IPS DF 4.7 (cell line): ENCODE measurements around the gene CARMIL3.

Experiments used
- DNase-seq: peaks from one replicate; pipeline ENCODE4 v3.0.0-alpha.2; 2013; ENCODE audit warnings: low spot score; ENCODE audit errors: extremely low read depth

CARMIL3 gene

DNA sequence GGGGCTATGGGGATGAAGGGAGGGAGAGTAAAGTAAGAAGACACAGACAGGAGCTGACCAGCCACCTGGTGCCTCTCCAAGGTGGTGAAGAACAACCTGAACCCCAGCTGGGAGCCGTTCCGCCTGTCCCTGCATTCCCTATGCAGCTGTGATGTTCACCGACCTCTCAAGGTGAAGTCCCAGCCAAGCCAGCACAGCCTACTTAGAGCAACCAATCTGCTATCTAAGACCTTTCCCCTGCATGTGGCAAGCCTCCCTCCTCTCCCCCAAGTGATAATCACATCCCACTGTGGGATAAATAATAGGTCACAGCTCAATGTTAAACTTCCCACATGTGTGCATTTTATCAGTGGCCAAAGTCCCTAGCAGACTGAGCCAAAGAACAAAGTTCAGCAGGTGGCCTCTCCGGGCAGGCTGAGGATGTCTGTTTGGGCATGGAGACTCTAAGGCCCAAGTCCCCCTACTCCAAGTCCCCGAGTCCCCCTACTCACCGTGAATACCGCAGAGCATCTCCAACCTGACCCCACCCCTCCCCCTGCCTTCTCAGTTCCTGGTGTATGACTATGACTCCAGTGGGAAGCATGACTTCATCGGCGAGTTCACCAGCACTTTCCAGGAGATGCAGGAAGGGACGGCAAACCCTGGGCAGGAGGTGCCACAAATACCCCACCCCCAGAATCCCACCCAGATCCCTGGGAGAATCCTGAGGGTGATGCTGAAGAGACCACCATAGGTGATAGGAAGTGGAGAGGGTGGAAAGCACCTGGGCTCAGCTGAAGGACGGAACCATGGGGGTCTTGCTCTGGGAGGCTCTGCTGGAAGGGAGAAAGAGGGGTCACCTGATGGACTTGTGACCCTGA is 23.0 kb downstream of the CARMIL3 start:
- no peak for DNase-seq

DNA sequence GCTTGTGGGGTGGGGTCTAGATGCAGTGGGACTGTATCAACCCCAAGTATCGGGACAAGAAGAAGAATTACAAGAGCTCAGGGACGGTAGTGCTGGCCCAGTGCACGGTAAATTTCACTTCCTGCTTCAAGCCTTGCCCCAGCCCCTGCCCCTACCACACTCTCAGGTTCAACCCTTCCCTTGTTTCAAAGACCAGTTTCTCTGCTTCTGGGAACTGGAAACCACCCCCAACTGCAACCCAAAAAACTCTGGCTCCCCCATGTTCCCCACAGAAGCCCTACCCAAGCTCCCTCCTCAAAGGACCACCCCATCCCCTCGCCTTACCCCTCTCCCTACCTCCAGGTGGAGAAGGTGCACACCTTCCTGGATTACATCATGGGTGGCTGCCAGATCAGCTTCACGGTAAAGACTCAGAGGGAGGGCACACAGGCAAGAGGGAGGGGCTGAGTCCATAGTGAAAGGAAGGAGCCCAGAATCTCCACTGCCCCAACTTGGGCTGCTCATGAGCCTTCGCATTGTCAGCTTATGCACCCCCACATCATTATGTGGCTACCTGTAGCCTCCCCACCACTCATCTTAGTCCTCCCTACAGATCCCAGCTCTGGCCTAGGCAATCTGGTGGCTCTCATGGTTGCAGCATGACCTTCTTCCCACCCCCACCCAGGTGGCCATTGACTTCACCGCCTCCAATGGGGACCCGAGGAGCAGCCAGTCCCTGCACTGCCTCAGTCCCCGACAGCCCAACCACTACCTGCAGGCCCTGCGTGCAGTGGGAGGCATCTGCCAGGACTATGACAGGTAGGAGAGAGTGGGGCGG is 23.9 kb downstream of the CARMIL3 start:
- no peak for DNase-seq

DNA sequence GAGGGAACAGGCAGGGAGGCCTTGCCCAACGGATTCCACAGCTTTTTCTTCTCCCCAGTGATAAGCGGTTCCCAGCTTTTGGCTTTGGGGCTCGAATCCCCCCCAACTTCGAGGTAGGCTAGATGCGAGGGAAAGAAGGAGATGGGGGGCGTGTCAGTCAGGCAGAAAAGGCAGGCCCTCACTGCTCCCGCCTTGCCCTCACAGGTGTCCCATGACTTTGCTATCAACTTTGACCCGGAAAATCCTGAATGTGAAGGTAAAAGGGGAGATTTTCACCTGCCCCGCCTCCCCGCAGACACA is 24.4 kb downstream of the CARMIL3 start:
- no peak for DNase-seq

DNA sequence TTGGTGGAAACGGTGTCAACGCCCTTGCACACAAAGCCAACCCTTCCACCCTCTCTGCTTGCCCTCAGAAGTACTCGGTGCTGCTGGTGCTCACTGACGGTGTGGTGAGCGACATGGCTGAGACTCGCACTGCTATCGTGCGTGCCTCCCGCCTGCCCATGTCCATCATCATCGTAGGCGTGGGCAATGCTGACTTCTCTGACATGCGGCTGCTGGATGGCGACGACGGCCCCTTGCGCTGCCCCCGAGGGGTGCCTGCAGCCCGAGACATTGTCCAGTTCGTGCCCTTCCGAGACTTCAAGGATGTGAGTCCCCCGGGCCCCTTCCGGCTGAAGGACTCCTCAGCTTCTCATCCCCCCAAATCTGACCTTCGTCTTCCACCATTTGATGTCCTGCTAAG is 25.3 kb downstream of the CARMIL3 start:
- DNase-seq = no peak

DNA sequence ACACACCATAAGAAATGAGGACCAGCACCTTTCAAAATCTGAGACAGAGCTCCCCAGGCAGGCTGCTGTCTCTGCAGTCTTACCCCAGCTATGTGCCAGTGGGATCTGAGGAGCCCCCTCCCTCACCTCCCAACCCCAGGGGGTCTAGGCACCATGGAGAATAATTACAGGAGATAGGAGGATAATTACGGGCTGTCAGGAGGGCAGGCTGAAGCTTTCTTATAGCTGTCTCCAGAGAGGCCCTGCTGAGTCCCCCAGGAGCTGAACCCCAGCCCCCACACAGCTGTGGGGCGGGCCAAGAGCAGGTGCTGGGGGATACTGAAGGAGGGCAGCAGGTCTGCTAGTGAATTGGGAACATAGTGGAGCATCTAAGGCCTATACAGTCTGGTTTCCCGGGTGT is 26.3 kb downstream of the CARMIL3 start:
- no peak for DNase-seq

DNA sequence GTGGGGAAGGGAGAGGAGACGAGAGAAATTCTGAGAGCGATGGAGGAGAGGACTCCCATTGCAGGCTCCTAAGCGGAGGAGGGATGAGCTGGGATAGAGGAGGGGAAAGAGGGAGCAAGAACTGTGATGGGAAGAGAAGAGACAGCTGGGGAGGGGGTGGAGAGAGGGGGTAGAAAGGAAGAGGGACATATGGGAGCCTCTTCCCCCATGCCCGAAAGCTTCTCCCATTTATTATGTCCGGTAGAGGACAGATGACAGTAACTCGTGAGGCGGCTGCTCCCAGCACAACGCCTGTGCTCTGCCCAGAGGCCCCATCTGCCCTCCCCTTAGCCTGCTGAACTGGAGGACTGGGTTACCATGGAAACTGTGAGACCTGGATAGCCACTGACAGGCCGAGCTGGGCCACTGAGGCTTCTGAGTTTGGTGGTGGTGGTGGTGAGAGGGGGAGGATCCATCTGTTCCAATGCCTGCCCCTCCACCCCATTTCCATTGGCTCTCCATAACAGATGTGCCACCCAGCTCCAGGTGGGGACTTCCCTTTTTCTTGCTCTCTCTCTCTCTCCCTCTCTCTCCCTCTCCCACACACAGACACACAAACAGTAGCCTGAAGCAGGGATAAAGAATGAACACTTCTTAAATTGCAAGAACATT is 27.8 kb downstream of the CARMIL3 start:
- no peak for DNase-seq

DNA sequence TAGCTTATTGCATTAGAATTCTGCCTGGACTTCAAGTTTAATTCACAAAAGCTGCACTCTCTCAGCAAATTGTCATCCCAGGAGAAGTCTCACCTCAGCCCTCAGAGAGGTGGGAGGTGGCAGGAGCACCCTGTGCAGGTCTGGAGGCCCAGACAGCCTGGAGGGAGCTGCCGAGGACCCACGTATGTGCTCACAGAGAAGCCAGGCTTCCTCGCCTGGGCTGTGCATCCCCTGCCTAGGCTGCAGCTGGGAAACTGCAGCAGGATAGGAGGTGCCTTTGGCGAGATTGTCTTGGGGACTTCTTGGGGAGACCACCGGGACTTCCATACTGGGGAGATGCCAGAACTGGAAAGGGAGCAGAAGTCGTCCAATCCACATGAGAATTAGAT is 28.3 kb downstream of the CARMIL3 start:
- DNase-seq = no peak

DNA sequence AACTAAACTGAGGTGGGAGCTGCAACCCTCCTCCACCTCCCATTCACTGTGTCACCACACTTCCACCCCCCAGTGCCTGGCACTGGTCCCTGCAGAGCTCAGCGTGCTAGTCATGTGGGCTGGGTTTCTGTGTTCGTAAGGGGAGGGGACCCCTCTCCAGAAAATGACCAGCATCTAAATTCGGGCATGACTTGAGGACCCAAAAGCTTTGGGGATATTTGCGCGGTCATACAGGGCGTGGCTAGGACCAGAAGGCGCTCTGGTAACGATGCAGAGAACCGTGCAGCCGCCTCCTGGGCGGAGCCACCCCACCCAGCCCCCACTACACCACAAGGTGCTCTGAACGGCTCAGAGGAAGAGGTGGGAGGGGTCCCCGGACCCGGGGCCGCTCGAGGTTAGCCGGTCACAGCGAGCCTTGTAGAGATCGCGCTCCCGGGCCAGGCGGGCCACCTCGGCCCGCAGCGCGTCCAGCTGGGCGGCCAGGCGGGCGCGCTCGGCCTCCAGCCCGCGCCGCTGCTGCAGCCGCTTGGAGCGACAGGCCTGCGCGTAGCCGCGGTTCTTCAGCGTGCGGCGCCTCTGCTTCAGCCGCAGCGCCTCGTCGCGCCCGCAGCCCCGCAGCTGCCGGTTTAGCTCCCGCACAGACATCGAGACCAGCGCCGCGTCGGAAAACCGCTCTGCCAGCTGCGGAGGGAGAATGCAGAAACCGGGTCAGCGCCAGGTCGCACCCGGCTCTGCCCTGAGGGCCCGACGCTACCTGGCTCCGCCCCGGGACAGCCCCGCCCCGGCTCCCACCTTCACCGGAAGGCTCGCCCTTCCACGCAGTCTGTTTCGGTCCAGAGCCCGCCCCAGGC is 29.3 kb downstream of the CARMIL3 start:
- no peak for DNase-seq

DNA sequence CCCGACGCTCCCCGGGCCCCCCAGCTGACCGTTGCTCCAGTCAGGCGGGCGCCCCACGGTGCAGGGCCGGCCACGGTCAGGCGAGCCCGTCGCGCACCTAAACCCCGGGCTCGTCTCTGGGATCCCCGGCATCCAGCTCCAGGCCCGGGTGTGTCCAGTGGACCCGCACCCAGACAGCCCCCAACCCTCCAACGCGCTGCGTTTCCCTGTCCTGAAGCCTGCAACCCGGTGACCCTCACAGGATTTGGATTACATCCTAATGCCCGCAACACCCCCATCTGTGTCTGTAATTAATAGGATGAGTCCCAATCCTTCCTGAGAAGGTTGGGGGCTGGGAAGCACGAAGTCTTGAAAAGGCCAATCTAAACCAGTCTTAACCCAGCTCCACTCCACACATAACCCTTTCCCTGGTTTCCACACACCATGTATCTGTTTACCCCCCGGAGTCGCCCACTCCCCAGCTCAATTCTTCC is 30.0 kb downstream of the CARMIL3 start:
- DNase-seq = no peak

DNA sequence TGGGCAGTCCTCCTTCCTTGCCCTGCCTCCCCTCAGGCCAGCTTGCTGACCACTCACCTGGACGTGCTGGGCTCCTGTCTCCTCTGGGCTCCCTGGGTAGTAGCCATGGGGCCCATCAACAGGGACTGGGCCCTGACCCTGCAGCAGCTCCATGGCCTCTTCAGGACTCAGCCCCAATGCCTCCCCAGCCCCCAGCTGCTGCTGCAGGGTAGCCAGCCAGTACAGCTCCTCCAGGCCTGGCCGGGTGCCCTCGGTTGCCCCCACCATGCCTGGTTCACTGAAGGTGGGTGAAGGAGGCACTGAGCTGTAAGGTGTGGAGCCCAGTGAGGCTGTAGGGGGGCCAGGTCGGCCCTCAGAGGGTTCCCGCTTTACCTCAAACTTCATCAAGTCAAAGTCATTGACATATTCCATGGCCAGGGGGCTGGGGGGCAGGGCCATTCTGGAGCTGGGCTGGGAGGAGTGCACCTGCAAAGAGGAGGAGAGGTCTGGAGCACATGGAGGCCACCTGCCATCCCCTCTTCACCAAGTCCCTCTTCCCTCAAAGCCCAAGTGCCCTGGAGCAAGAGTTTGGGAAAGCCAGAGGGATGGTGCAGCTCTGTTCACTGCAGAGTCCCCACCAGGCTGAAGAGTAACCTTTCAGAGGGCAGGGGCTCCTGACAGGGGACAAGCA is 30.7 kb downstream of the CARMIL3 start:
- no peak for DNase-seq

DNA sequence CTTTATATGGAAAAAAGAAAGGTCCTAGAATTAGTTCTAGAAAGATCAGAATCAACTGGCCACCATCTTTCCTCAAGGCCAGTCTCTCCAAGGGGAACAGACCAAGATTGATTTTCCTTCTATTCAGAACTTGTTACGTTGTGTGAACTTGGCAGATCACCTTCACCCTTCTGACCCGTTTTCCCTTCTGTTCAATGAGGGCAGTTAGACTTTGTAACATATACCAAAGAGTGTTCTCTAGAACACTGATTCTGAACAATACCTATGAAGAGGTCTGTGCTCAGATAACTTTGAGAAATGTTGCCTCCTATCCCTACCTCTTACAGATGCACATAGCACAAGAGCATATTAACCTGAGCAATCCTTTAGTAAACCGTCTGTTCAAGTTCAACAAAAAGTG is 31.7 kb downstream of the CARMIL3 start:
- DNase-seq = no peak

DNA sequence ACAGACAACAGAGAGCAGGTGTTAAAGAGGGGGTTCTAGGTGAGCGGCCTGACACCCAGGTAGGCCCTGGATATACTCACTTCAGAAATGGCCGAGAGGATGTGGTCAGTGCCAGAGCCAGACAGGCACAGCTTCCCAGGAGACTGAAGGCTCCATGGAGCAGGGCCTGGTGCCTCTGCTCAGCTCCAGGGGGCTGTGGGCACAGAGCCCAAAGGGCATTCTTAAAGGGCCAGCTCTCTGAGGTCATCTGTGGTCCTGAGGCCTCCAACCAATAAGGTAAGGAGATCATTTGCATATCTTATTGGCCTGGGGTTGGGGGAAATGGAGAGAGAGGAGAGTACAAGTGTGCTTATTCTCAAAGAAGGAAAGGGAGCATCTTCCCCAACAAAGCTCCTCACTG is 32.6 kb downstream of the CARMIL3 start:
- no peak for DNase-seq

DNA sequence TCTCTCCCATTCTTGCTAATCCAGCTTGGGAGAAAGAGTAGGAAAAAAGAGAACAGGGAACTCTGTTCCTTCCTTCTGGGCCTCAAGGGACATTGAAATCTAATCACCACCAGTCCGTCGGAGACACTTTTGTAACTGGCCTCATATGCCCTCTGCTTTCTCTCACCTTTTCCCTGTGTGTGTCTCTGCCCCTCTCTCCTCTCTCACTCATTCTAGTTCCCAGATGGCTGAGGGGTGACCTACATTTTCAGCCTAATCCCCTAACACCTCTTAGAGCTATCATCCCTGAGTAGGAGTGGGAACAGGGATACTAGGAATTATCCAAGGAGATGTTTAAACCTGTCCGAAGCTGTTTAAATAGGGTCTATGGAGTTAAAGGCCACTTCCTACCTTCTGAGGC is 33.4 kb downstream of the CARMIL3 start:
- no peak for DNase-seq

DNA sequence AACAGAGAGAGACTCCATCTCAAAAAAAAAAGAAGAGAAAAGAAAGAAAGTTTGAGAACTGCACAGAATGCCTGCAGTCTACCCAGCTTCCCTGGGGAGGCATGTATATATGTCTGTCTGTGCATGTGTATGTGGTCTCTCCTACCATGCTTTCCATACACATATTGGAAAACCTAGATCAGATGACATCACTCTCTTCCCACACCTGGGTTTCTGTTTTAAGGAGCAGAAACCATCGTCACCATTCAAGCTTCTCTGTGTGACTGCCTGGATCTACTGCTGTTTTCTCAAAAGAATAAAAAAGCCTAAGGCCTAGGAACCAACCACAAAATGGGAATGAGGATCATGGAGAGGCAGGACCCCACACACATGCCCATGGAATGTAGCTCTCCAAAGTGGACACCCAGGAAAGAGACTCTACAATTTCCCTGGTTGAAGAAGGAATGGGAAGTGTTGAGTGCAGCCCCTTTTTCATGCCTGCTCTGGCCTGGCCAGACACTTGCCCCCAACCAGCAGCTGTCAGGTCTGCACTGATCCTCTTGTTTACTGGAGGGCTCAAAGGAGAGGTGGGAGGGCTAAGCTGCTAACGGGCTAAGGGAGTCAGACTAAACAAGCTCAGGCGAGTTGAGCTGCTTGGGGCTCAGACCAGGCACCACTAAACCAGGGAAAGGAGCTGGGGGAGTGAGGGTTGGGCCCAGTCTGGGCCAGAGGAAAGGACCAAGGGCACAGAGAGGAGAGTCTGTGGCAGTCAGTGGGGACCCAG is 34.6 kb downstream of the CARMIL3 start:
- no peak for DNase-seq

DNA sequence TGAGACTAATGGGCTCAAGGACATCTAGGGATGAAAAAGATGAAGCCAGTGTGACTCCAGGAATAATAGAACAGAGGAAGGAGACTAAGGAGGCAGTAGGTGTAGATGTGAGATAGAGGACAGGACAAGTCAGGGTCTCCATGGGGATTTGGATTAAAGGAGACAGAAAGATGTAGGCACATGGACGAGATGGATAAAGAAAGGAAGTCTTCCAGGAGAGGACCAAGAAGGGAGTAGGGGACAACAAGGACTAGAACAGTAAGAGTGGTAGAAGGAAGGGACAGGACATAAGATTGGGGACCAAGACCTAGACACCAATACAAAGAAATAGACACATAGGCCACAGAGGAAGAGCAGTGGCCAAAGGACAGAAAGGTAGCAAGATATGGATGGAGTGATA is 35.2 kb downstream of the CARMIL3 start:
- no peak for DNase-seq

DNA sequence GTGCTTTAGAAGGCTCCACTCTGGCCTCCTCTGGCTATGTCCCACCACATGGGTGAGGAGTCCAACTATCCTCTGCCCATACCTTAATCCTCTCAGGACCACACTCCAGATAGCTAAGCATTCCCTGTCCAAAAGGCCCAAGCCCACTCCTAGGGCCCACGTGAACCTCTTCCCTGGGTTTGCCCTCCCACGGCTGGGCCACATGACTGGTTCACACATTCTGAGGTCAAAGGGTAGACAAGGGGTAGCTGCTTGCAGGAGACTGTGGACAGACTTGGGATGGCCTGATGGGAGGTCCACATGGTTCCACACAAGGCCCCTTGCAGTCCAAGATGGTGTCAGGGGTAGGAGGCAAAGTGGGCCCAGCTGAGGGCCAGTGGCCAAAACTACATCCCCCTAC is 36.3 kb downstream of the CARMIL3 start:
- DNase-seq = no peak

DNA sequence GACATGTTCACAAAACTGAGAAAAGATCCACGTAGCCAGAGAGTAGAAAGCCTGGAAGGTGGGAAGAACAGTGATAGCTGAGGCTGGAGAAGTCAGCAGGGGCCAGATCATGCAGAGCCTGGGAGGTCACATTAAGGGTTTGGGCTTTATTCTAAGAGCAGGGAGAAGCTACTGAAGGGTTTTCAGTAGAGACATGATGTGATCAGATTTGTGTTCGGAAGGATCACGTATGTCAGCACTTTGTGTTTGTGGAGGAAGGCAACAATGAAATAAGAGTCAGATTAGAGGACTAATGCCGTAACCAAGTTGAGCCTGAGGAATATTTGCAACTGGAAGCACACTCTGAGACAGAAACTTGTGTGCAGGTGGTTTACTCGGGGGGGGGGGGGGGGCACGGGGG is 38.1 kb downstream of the CARMIL3 start:
- DNase-seq = no peak

DNA sequence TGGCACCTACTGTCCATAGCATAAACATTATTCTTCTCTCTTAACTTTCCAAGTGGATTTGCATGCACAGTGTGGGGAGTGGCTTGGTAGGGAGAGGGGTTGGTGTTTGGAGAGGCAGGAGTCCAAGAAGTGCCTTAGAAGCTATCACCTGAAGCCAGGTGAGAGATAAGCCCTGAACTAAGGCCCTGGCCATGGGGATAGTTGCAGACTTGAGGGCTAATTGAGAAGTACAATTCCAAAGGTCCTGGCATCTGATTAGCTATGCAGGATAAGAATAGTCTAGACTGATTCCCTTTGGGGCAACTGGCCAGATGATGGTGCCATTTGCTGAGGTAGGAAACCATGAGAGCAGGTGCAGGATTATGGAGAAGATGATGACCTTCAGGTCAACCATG is 40.3 kb downstream of the CARMIL3 start:
- DNase-seq = no peak

DNA sequence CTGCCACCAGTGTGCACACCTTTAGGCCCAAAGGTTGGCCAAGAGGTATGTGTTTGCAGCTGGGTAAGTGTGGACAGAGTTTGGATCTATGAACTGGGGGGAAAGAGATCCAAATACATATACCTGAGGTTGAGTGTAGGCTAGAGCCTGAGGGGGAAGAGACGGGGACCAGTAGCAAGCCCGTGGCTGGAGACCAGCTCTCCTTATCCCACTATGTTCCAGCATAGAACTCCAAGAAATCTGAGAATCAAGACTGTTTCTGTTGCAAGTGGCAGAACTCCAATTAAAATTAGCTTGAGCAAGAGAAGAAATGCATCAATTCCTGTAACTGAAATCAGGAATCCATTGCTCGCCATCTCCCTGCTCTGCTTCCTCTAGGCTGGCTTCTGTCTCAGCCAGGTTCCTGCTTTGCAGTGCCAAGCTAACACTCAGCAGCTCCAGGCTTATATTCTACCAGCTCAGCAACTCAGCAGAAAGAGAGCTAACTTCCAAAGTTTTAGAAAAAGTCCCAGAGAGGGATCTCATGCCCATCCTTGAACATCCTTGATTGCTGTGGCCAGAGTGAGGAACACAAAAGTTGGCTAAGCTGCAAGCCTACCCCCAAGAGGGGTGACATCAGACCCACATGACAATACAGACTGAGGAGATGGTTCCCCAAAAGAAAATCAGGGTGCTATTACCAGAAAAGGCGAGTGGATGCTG is 40.8 kb downstream of the CARMIL3 start:
- no peak for DNase-seq
